ENCODE measurements around the gene IL27RA. TPM values are rescaled to one million over a fixed set of nuclear protein-coding genes. Genes with fewer than 3 reads are reported as not detected.

The IL27RA gene
- total RNA-seq, 2 donors from 2014 or later = 1.3 to 3.6 TPM

- Histone ChIP-seq H3K4me3 (no peak overlapping the region), H3K27ac (peak overlapping the region in 3 of 4 donors; percentile 95 to 100 (median 99)), H3K9me3 (no peaks in the 10 kb centered on the region), H3K27me3 (no peaks in the 10 kb centered on the region), H3K36me3 (replicated peaks in 1 of 2; ENCODE audit: insufficient read depth in 1 of 2, low read depth in 2 of 2) (no peaks in the 10 kb centered on the region), H3K4me1 (peaks cover 41% of the 10 kb centered on the region)
- ATAC-seq (no peak), DNase-seq (no peak)
- no peak for TF ChIP-seq CTCF (IDR thresholded peaks at IDR 0.05)
- TF ChIP-seq POLR2A (IDR thresholded peaks at IDR 0.05) = no peak
- WGBS, 2 donors = 56 to 60% methylated on average over 10 of the region's 10 CpGs
- intact Hi-C loops (cut with DNase I) = no loop called here
Measured at GRCh38 chr19:14003251-14004055, 28.1 kb upstream of the IL27RA start.

GRCh38 chr19:14004619-14005348 is 26.8 kb upstream of the IL27RA start:
- no peaks in the 10 kb centered on the region for H3K9me3 ChIP-seq
- H3K27me3 ChIP-seq = no peaks in the 10 kb centered on the region
- H3K4me1 ChIP-seq = peaks cover 37% of the 10 kb centered on the region
- WGBS, 2 donors = 2 to 3% methylated on average over 14 of the region's 14 CpGs
- DNase-seq (peak; percentile 74 to 83 (median 80)), ATAC-seq (peak; percentile 12)
- H3K4me3 ChIP-seq = no peak overlapping the region
- intact Hi-C loops (cut with DNase I) = no loop called here
- TF ChIP-seq POLR2A (IDR thresholded peaks at IDR 0.05) (peak in 2 of 3 donors; percentile 41 to 50), CTCF (IDR thresholded peaks at IDR 0.05) (no peak)
- no peaks in the 10 kb centered on the region for H3K36me3 ChIP-seq (replicated peaks in 1 of 2; ENCODE audit: insufficient read depth in 1 of 2, low read depth in 2 of 2)
- H3K27ac ChIP-seq = peak overlapping the region; percentile 95 to 100 (median 100)

- DNase-seq (peak; percentile 93 to 96 (median 94)), ATAC-seq (peak; percentile 62)
- 3 to 7% methylated on average over 15 to 24 of the region's 50 CpGs for WGBS, 2 donors
- no peaks in the 10 kb centered on the region for H3K27me3 ChIP-seq
- no peaks in the 10 kb centered on the region for H3K9me3 ChIP-seq
- TF ChIP-seq POLR2A (IDR thresholded peaks at IDR 0.05) (peak in 2 of 3 donors; percentile 23 to 33), CTCF (IDR thresholded peaks at IDR 0.05) (no peak)
- no peaks in the 10 kb centered on the region for H3K36me3 ChIP-seq (replicated peaks in 1 of 2; ENCODE audit: insufficient read depth in 1 of 2, low read depth in 2 of 2)
- H3K27ac ChIP-seq = peak overlapping the region; percentile 95 to 100 (median 100)
- peaks cover 37% of the 10 kb centered on the region for H3K4me1 ChIP-seq
- intact Hi-C loops (cut with DNase I) = no loop called here
- peak overlapping the region; percentile 42 to 50 for H3K4me3 ChIP-seq
Measured at GRCh38 chr19:14005349-14006084, 26.0 kb upstream of the IL27RA start.

- TF ChIP-seq POLR2A (IDR thresholded peaks at IDR 0.05) (no peak), CTCF (IDR thresholded peaks at IDR 0.05) (no peak)
- intact Hi-C loops (cut with DNase I) = no loop called here
Measured at GRCh38 chr19:14006085-14006765, 25.3 kb upstream of the IL27RA start, which contains the start of gene RFX1. Gene RFX1, minus strand, starts transcription at chr19:14006320. Its CDS starts 12,477 bp downstream, at chr19:13993843.

More at GRCh38 chr19:14006085-14006765, 25.3 kb upstream of the IL27RA start, which contains the start of gene RFX1:
- peaks cover 37% of the 10 kb centered on the region for H3K4me1 ChIP-seq
- H3K27ac ChIP-seq = peak within 1 kb of the TSS; percentile 95 to 100 (median 100)
- no peaks in the 10 kb centered on the region for H3K27me3 ChIP-seq
- 0 to 1% methylated on average over 24 to 43 of the region's 58 CpGs for WGBS, 2 donors
- no peaks in the 10 kb centered on the region for H3K36me3 ChIP-seq (replicated peaks in 1 of 2; ENCODE audit: insufficient read depth in 1 of 2, low read depth in 2 of 2)
- peak; percentile 99 to 100 (median 100) for DNase-seq
- ATAC-seq = peak; percentile 85
- H3K9me3 ChIP-seq = no peaks in the 10 kb centered on the region
- H3K4me3 ChIP-seq = peak within 1 kb of the TSS; percentile 50 to 66
